IPS-18a (cell line): Measurements from ENCODE around the gene GPR3.
A peak's percentile ranks its signal among the peaks of the same experiment; 100 is the strongest.

Experiments used
- H3K27ac ChIP-seq: one replicate; pipeline ENCODE4 v1.5.1; 2013; ENCODE audit warnings: low read length
- H3K27me3 ChIP-seq: one replicate; pipeline ENCODE4 v1.6.1; 2013; ENCODE audit warnings: mild to moderate bottlenecking, low read length; ENCODE audit not compliant: control insufficient read depth, insufficient read depth
- H3K36me3 ChIP-seq: one replicate; pipeline ENCODE4 v1.6.1; 2013; ENCODE audit warnings: low read depth, low read length; ENCODE audit not compliant: control insufficient read depth
- H3K4me1 ChIP-seq: one replicate; pipeline ENCODE4 v1.6.1; 2013; ENCODE audit warnings: low read depth, low read length; ENCODE audit not compliant: control insufficient read depth
- H3K4me3 ChIP-seq: one replicate; pipeline ENCODE4 v1.5.1; 2013; ENCODE audit warnings: low read length
- H3K9ac ChIP-seq: one replicate; pipeline ENCODE4 v1.6.1; 2013; ENCODE audit warnings: mild to moderate bottlenecking, low read length, moderate library complexity
- H3K9me3 ChIP-seq: one replicate; pipeline ENCODE4 v1.6.1; 2013; ENCODE audit warnings: low read depth, low read length; ENCODE audit not compliant: control insufficient read depth

Gene GPR3

DNA sequence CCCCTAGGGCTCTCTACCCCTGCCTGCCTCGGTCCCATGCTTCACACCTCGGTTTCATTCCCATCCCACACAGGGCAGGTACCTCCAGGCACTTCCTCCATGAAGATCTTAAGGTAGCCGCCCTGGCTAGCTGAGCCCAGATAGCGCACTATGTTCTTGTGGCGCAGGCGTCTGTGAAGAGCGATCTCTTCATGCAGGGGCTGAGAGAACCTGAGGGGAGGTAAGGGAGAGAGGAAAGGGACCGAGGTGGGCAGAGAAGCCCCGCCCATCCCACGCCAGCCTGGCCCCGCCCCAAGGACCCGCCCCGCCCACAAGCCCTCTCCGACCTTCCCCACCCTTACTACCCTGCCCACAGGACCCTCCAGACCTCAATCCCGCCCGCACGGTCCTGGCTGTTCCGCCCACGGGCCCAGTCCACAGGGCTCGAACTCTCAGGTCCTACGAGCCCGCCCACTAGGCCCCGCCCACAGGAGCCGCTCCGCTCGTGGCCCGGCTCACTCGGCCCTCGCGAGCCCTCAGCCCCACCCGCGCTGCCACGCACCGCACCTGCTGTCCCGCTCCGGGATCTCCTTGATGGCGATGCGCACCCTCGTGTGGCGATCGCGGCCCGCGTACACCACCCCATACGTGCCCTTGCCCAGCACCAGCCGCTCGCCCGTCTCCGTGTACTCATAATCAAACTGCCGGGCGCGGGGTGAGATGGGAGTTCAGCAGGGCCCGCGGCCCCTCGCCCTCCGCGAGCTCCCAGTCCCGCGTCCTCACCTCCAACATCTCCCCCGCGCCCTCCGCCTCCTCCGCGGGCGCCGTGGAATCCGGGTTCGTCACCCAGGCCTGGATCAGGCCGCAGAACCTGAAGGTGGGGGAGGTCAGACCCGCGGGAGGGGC is 32.0 kb upstream of the GPR3 start:
- H3K9me3 ChIP-seq, result no peaks in the 10 kb centered on the region
- H3K4me1 ChIP-seq, result peaks cover 9% of the 10 kb centered on the region
- no peak overlapping the region for H3K27ac ChIP-seq
- peak overlapping the region; percentile 67 for H3K4me3 ChIP-seq
- H3K9ac ChIP-seq, result no peak overlapping the region
- H3K27me3 ChIP-seq, result peaks cover 48% of the 10 kb centered on the region
- no peaks in the 10 kb centered on the region for H3K36me3 ChIP-seq

DNA sequence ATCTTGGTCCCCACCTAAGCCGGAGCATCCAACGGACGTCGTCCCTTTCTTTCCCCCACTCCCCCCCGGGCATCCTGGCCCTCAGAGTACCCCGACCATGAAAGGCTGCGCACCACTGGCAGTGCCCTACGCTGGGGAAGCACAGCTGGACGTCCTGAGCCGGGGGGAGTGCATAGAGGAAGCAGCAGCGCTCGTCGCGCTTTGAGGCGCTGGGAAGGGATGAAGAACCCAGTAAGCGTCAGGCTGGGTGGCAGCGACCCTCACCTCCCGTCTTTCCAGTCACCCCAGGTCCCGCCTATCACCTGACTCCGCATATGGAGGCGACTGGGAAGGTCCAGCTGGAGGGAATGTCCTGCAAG is 31.4 kb upstream of the GPR3 start:
- peak overlapping the region; percentile 67 for H3K4me3 ChIP-seq
- no peaks in the 10 kb centered on the region for H3K9me3 ChIP-seq
- H3K4me1 ChIP-seq, result peaks cover 9% of the 10 kb centered on the region
- no peaks in the 10 kb centered on the region for H3K36me3 ChIP-seq
- H3K27me3 ChIP-seq, result peaks cover 48% of the 10 kb centered on the region
- H3K27ac ChIP-seq, result no peak overlapping the region
- no peak overlapping the region for H3K9ac ChIP-seq

- Histone ChIP-seq H3K4me1 (peaks cover 9% of the 10 kb centered on the region), H3K27ac (no peak overlapping the region), H3K4me3 (no peak overlapping the region)
Observed at GRCh38 chr1:27361553-27361952, 30.9 kb upstream of the GPR3 start.

DNA sequence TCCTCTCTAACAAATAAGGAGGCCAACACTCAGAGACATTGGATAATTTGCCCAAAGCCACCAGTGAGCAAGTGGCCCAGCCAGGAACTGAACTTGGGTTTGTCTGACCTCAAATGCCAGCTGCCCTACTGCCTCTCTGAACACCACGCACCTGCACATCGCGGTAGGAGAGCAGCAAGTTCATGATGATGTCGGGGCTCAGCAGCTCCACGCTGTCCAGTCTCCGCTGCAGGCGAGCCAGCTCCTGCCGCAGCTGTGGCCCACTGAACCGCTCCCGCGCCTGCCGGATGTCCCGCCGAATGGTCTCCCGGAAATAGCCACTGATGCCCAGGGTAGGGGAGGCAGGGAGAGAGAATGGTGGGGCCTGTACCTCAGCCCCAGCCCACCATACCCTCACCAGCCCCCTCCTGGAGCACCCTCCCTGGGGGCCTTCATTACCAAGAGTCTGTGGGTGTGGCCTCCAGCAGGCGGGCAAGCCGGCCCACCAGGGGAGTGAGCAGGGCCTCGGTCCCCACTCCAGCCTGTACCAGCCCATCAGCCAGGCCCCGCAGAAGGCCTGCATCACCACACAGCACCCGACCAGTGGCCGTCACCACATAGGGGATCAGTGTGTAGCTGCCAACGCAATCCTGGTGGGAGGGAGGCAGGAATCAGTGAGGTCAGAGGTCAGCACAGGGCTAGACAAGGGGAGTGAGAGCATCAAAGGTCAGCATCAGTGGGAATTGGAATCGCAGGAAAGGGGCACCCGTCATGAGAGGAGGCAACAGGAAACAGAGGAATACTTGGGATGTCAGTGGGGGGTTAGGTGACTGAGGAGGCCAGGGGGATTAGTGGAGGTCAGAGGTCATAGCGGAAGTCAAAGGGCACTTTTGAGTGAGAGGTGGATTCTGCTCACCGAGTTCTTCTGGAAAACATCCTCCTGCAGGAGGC is 28.4 kb upstream of the GPR3 start:
- Histone ChIP-seq H3K27me3 (peaks cover 40% of the 10 kb centered on the region), H3K4me1 (peaks cover 18% of the 10 kb centered on the region), H3K9me3 (no peaks in the 10 kb centered on the region), H3K36me3 (no peaks in the 10 kb centered on the region), H3K27ac (no peak overlapping the region), H3K4me3 (no peak overlapping the region), H3K9ac (no peak overlapping the region)

More at GRCh38 chr1:27361553-27361952, 30.9 kb upstream of the GPR3 start:
- no peak overlapping the region for H3K9ac ChIP-seq
- H3K9me3 ChIP-seq, result no peaks in the 10 kb centered on the region
- peaks cover 48% of the 10 kb centered on the region for H3K27me3 ChIP-seq
- H3K36me3 ChIP-seq, result no peaks in the 10 kb centered on the region

- Histone ChIP-seq H3K4me3 (peak overlapping the region; percentile 78), H3K9me3 (no peaks in the 10 kb centered on the region), H3K27ac (no peak overlapping the region), H3K4me1 (peaks cover 17% of the 10 kb centered on the region), H3K36me3 (no peaks in the 10 kb centered on the region), H3K27me3 (peaks cover 32% of the 10 kb centered on the region), H3K9ac (no peak overlapping the region)
Observed at GRCh38 chr1:27364696-27365371, 27.6 kb upstream of the GPR3 start.

DNA sequence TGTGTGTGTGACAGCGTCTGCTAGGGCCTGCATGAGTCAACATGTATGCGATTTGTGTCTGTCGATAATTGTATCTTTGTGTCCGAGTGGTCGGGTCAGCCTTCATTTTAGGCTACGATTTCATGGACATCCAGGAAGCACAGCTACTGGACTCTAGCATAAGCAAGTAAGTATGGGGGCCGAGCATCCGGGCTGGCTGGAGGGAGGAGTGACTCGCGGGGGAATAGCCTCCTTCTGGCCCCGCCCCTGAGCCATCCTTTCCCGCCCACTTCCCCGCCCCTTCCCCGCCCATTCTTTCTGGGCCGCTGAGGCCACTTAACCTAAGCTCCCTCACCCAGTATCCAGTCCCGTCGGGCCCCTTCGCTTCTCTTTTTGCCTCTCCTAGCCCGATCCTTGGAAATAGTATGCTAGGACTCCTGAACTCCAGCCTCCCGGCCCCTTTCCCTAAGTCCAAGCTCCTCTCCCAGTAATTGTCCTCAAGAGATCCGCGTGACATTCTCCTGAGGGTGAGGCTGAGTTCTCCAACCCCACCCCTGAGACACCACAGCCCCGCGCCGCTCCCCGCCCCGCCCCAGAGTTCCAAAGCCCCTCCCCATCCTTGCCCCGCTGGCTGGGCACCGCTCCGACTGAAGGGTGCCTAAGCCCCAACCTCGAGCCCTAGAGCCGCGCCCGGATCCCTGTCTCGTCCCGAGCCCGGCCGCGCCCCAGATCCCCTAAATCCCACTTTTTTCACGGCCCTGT is 26.9 kb upstream of the GPR3 start:
- H3K27me3 ChIP-seq, result peaks cover 25% of the 10 kb centered on the region
- H3K9me3 ChIP-seq, result no peaks in the 10 kb centered on the region
- H3K4me1 ChIP-seq, result peaks cover 14% of the 10 kb centered on the region
- H3K9ac ChIP-seq, result peak overlapping the region; percentile 17
- peak overlapping the region; percentile 78 for H3K4me3 ChIP-seq
- H3K36me3 ChIP-seq, result no peaks in the 10 kb centered on the region
- H3K27ac ChIP-seq, result no peak overlapping the region

- no peak overlapping the region for H3K27ac ChIP-seq
- H3K4me3 ChIP-seq, result peak overlapping the region; percentile 78
- peaks cover 14% of the 10 kb centered on the region for H3K4me1 ChIP-seq
- H3K9me3 ChIP-seq, result no peaks in the 10 kb centered on the region
- no peak overlapping the region for H3K9ac ChIP-seq
- H3K27me3 ChIP-seq, result peaks cover 19% of the 10 kb centered on the region
- no peaks in the 10 kb centered on the region for H3K36me3 ChIP-seq
Observed at GRCh38 chr1:27366113-27366410, 26.4 kb upstream of the GPR3 start.

- Histone ChIP-seq H3K27me3 (peaks cover 14% of the 10 kb centered on the region), H3K4me3 (peak within 1 kb of the TSS; percentile 78), H3K36me3 (no peaks in the 10 kb centered on the region), H3K4me1 (peaks cover 14% of the 10 kb centered on the region), H3K9ac (peak within 1 kb of the TSS; percentile 47), H3K27ac (no peak within 1 kb of the TSS), H3K9me3 (no peaks in the 10 kb centered on the region)
Observed at GRCh38 chr1:27366411-27367159, 25.8 kb upstream of the GPR3 start, which contains the start of gene MAP3K6. TSS of gene MAP3K6 (minus strand) at chr1:27366961. CDS start at chr1:27366597, 364 bp downstream.

GRCh38 chr1:27367160-27367650 is 25.2 kb upstream of the GPR3 start:
- no peak overlapping the region for H3K27ac ChIP-seq

GRCh38 chr1:27368869-27369582 is 23.4 kb upstream of the GPR3 start:
- Histone ChIP-seq H3K4me3 (no peak overlapping the region), H3K27ac (no peak overlapping the region), H3K4me1 (peaks cover 14% of the 10 kb centered on the region), H3K9me3 (no peaks in the 10 kb centered on the region), H3K27me3 (peaks cover 8% of the 10 kb centered on the region), H3K9ac (no peak overlapping the region), H3K36me3 (no peaks in the 10 kb centered on the region)

More at GRCh38 chr1:27367160-27367650, 25.2 kb upstream of the GPR3 start:
- H3K9ac ChIP-seq, result peak overlapping the region; percentile 47
- H3K27me3 ChIP-seq, result peaks cover 8% of the 10 kb centered on the region
- H3K9me3 ChIP-seq, result no peaks in the 10 kb centered on the region
- H3K4me1 ChIP-seq, result peaks cover 14% of the 10 kb centered on the region
- H3K4me3 ChIP-seq, result peak overlapping the region; percentile 78
- no peaks in the 10 kb centered on the region for H3K36me3 ChIP-seq
